HG02759 (cell line): Measurements from ENCODE around the gene CFAP410.

Experiments
- ATAC-seq: cut with Tn5 transposase; IDR thresholded peaks from one replicate; pipeline ENCODE4 v1.9.1; 2021; ENCODE audit warnings: mild to moderate bottlenecking, moderate library complexity; ENCODE audit not compliant: unreplicated experiment

The CFAP410 gene

DNA sequence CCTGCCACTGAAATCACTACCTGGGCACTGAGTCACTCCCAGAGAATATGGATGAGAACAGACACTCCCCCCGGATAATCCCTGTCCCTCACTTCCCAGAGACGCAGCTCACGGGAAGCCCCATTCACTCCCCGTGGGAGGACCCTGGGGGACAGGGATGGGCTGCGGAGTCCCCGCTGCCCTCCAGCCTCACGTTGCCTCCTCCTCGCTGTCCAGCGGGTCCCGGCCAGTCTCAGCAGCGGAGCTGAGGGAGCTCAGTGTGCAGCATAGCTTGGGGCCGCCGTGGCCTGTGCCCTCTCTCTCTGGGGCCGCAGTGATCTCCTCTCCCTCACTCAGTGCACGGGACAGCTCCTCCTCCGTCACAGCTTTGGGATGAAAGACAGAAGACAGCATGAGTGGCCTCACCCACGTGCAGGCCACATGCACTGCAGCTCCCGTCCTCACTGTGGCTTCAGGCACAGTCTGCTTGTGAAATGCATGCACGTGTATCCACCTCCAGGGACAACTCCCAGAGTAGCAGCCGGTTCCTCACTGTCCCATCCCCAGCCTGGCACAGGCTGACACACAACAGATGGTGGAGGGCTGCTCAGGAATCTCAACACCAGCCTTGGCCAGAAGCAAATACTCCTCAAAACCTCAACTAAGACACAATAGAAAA lies 7.4 kb downstream of the CFAP410 start:
- ATAC-seq = no peak

DNA sequence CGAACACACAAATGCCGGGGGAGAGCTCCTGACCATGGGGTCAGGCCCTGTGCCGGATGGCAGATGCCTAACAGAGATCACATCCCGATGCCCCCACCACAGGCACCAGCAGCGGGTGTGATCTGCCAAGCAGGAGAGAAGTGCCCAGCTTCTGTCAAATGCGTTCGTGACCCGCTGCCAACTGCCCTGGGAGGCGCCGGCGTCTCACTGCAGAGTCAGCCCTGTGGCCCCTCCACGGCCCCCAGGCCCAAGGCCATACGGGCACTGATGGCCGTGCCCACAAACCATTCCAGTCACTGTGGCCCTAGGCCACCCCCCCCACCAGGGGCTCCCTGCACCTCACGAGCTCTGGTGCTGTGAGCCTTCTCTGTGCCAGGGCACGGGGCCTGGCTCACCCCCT lies 8.0 kb downstream of the CFAP410 start:
- no peak for ATAC-seq

DNA sequence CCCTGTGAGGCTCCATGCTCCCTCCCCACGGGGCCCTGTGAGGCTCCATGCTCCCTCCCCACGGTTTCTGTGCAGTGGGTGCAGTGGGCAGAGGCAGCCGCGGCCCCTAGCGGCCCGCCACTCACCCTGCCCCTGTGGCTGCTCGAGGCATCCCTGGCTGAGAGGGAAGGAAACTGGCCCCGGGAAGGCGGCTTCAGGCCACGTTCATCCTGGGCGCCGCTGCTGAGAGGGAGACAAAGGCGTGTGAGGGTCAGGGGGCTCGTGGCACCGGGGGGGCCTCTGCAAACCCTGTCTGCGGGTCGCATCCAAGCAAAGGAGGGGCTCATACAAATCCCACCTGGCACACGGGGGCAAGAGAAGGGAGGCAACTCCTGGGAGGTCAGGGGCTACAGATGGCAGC lies 8.5 kb downstream of the CFAP410 start:
- no peak for ATAC-seq

DNA sequence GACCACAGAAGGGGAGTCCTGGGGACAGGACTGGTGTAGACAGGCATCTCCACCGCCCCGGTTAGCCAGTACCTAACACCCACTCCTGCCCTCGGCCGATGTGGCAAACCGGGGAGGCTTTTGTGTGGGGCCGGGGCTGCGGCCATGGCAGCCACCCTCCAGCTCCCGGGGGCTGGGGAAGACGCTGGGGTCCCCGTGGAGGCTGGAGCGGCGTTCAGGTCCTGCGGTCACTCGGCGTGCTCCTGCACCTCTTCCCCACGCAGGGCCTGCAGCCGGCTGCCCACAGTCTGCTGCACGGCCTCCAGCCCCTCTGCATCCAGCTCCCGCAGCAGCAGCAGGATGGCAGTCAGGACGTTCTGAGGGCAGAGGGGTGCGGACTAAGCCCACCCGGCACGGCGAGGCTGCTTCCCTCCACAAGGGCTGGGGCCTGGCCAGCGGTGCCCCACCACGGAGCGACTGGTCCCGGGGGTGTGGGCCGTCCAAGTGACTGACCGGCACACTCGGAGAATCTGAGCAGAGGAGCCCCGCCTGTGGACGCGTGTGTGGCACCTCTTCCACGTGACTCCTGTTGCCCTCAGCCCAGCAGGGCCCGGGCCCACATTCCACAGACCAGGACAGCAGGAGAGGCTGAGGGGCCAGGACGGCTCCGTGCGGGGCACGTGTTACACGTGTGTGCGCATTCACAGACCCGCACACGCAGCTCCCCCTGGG lies 9.1 kb downstream of the CFAP410 start:
- ATAC-seq = no peak

DNA sequence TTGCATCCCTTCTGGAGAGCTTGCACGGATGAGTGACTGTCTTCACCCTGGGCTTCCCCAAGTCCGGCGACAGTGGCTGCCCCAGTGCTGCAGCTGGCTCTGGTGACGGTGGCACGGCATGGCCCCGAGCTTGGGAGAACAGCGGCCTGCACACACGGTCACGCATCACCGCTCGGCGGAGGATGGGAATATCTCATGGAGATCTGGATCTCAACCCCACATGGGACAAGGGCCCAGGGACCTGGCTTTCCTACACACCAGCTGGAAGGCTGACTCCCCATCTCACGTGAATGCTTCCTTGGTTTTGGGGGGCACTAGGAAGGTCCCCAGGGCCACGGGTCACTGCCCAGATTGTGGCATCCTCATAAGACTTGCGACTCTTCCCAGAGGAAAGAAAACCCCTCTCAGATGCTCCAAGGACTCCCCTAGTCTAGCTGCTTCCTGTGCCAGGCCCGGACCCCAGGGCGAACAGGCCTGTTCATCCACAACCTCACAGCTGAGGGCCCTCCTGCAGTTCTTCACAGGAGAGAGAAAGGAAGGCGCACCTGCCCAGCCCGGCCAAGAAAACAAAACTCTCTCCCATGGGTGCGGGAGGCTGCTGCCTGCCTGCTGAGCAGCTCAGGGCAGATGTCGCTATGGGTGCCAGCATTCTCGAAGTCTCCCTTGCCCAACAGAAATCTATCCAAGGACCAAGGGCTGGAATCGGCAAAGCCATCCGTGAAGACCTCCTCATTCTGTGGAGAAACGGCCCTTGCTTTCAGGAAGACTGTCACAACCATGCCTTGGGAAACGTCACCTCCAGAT lies 9.9 kb downstream of the CFAP410 start:
- no peak for ATAC-seq

DNA sequence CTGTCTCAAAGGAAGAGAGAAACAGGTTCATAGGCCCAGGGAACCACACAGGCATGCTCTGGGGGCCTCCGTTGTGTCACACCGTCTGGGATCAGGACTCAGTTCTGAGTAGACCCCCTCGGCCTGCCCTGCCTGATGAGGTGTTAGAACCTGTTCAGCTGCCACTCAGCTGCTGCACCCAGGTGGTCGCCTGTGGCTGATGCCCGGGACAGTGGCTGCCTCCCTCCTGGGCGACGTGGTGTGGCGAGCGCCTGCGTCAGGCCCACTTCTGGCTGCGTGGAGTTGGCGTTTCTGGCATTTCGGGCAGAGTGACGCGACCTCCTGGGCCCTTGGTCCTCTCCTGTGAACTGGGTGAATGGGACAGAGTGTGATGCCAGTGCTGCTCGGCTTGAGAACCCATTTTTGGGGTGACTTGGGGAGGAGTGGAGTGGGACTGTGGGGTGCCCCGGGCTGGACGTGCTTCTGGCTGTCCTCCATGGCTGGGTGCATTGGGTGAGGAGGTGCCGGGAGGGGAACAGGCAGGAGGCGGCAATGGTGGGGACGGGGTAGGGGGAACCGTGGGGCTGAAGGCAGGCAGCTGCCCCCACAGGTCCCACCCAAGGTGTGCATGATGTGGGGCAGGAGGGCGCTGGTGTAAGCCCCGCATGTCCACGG lies 10.8 kb downstream of the CFAP410 start:
- ATAC-seq = no peak

- ATAC-seq = no peak
Measured at GRCh38 chr21:44327603-44327974, 11.6 kb downstream of the CFAP410 start.

GRCh38 chr21:44326716-44327602 lies 12.2 kb downstream of the CFAP410 start:
- ATAC-seq = no peak

DNA sequence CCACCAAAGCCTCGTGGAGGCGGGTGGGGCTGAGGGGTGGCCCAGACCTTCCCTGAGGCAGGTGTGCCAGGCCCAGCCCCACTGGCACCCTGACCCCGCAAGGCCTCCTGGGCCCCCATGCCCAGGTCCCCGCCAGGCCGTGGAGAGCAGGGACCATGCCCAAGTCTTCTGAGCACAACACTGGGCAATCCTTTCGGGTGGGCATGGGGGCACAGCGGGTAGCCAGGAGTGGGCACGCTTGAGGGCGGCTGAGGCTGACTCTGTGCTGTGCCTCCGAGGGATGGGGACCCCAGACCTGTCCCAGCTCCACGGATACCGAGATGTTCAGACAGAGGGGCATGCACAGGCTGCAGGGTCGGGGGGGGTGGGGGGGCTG lies 12.9 kb downstream of the CFAP410 start:
- ATAC-seq = no peak

- no peak for ATAC-seq
Measured at GRCh38 chr21:44325386-44326271, 13.6 kb downstream of the CFAP410 start.

DNA sequence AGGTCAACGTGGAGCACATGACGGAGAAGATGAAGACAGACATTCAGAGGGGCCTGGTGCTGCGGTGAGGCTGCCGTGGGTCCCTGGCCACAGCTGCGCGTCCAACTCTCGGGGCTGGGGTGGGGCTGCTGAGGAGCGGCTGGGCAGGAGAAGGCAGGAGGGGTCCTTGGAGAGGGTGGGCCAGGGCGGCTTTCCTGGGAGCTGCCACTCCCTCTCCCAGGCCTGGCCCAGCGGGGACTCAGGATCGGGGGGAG lies 14.4 kb downstream of the CFAP410 start:
- ATAC-seq = no peak

GRCh38 chr21:44324106-44324853 lies 14.9 kb downstream of the CFAP410 start:
- no peak for ATAC-seq

DNA sequence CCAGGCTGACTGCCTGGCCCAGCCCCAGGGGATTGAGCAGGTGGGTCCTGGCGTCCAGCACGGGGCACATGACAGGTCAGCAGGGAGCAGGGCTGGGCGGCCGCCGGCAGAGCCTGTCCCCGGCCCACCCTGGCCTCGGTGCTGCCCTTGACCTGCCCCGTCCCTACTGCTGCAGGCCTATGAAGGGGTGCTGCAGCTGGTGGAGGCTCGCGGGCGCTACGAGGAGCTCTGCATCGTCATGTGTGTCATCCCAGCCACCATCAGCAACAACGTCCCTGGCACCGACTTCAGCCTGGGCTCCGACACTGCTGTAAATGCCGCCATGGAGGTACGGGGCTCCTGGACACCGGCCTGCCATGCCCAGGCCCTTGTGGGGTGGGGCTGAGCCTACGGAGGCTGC lies 15.6 kb downstream of the CFAP410 start:
- no peak for ATAC-seq

DNA sequence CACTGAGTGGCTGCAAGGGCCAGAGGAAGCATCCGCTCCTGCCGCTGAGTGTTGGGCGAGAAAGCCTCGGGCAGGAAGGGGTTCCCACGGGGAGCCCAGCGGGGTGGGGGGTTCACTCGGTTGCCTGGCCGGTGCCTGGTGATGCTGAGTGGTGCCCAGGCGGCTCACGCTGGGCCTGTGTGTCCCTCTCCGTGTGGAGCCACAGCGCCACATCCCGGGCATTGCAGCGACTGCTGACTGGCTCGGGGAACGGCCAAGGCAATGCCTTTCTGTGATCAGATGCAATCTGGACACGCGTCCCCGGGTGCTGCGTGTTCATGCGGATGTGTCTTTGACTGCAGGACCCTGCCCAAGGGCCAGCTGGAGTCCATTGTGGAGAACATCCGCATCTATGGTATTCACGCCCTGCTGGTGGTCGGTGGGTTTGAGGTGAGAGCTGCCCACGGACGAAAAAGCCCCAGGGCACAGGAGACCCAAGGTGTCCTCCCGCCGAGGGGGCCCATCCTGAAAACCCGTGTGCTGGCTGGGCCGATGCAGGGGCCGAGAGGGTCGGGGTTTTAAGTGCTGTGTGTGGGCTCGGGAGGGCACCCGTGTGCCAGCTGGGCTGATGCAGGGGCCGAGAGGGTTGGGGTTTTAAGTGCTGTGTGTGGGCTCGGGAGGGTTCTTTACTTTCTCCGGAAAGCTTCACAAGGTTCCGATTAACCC lies 16.4 kb downstream of the CFAP410 start:
- no peak for ATAC-seq

DNA sequence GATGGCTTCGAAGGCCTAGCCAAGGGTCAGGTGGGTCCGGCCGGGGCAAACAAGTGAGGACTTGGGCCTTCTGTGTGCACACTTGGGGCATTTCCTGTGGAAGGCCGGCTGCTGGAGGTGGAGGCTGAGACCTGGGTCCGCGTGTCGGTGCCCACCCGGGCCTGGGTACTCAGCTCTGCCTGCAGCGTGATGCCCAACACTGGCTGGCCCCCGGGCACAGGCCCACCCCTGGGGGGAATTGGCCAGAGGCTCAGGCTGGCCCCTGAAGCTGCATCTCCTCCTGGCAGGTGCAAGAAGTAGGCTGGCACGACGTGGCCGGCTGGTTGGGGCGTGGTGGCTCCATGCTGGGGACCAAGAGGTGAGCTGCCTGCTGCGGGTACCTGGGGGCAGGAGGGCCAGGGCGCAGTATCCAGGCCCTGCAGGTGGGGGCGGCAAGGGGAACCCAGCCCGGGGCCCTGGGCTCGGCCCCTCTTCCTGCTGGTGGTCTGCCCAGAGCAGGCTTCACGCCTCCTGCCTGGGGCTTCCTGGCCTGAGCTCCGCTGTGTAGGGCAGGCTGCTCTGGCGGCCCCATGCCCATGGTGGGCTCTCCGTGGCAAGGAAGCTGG lies 17.2 kb downstream of the CFAP410 start:
- no peak for ATAC-seq

DNA sequence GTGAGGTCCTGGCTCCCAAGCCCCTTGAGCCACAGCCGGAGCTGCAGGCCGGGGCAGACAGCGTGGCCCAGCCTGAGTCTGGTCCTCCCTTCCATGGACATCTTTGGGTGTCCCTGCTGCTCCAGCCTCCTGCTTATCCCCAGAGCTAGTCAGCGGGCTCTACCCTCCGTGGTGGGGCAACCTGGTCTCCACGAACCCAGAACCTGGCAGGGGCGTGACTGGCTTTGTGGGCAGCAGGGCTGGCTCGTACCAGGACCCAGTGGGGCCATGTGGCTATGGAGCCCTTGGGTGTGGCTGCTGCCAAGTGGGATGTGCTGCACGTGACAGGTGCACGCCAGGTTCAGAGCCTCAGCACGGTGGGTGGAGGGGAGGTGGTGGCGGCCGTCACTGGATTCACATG lies 18.3 kb downstream of the CFAP410 start:
- ATAC-seq = no peak

DNA sequence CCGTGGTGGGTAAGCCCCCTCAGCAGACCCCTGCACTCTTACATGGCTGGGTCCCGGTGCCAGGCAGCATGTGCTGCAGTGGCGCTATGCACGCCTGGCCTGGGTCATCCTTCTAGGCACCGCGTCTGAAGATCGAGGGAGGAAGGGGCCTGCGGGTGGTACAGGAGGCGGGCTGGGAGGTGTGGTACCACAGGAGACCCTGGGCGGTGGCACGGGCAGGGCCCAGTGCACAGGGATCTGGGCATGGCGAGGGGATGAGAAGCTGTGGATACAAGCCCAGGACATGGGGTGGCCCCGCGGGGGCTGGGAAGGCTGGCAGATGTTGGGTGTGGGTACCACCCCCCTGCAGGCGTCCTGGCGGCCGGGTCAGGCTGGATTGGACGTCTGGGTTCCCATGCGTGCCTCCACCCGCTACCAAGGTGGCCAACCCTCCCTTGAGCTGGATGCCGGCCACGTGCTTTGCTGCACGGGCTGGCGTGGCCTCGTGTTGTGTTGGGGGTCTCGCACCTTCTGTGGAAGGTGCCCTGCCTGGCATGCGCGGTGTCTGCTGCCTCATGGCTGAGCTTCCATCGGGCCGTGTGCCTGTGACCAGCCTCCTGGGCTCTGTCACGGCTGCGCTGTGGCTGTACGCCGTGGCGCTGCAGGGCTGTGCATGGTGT lies 19.7 kb downstream of the CFAP410 start:
- no peak for ATAC-seq
